ENCODE measurements around the gene IQSEC1. TPM values are rescaled to one million over a fixed set of nuclear protein-coding genes. Genes with fewer than 3 reads are reported as not detected.
A peak's percentile ranks its signal among the peaks of the same experiment; 100 is the strongest.

Gene IQSEC1
- total RNA-seq, 4 donors from 2014 or later, result 13.7 to 59.4 (median 35.5) TPM

DNA sequence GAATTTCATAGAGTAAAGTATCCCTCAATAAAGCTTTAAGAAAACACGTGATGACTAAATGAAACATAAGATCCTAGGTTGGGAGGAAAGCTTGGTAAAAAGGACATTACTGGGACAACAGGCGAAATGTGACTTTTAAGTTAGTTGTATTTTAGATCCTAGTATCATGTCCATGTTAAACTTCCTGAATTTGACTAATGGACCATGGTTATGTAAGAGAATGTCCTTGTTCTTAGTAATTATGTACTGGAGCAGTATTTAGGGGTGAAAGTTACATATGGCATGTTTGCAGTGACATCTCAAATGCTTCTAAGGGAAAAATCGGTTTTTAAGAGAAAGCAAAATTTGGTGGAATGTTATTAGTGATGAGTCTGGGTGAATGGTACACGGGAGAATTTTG, 69.6 kb downstream of the IQSEC1 start:
- H3K4me1 ChIP-seq, result peaks cover 0 to 16% (median 13%) of the 10 kb centered on the region in 4 donors
- no peaks in the 10 kb centered on the region for H3K27me3 ChIP-seq
- no peaks in the 10 kb centered on the region for H3K9me3 ChIP-seq
- TF ChIP-seq POLR2A (IDR thresholded peaks at IDR 0.05), result no peak
- TF ChIP-seq, protein P1, sequence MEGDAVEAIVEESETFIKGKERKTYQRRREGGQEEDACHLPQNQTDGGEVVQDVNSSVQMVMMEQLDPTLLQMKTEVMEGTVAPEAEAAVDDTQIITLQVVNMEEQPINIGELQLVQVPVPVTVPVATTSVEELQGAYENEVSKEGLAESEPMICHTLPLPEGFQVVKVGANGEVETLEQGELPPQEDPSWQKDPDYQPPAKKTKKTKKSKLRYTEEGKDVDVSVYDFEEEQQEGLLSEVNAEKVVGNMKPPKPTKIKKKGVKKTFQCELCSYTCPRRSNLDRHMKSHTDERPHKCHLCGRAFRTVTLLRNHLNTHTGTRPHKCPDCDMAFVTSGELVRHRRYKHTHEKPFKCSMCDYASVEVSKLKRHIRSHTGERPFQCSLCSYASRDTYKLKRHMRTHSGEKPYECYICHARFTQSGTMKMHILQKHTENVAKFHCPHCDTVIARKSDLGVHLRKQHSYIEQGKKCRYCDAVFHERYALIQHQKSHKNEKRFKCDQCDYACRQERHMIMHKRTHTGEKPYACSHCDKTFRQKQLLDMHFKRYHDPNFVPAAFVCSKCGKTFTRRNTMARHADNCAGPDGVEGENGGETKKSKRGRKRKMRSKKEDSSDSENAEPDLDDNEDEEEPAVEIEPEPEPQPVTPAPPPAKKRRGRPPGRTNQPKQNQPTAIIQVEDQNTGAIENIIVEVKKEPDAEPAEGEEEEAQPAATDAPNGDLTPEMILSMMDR (IDR thresholded peaks at IDR 0.05), result no peak
- no peak overlapping the region for H3K27ac ChIP-seq
- H3K36me3 ChIP-seq, result no peaks in the 10 kb centered on the region
- DNase-seq, result no peak
- no peak overlapping the region for H3K4me3 ChIP-seq

- H3K4me1 ChIP-seq, result peaks cover 0 to 12% (median 9%) of the 10 kb centered on the region in 4 donors
- TF ChIP-seq, protein P1 (IDR thresholded peaks at IDR 0.05), result no peak
- TF ChIP-seq POLR2A (IDR thresholded peaks at IDR 0.05), result no peak
- H3K4me3 ChIP-seq, result no peak overlapping the region
- H3K27ac ChIP-seq, result peak overlapping the region in 1 of 4 donors; percentile 51
- H3K27me3 ChIP-seq, result no peaks in the 10 kb centered on the region
- no peaks in the 10 kb centered on the region for H3K9me3 ChIP-seq
- H3K36me3 ChIP-seq, result no peaks in the 10 kb centered on the region
- peak in 1 of 3 donors; percentile 6 for DNase-seq
Measured at GRCh38 chr3:13002398-13003124, 70.7 kb downstream of the IQSEC1 start.

DNA sequence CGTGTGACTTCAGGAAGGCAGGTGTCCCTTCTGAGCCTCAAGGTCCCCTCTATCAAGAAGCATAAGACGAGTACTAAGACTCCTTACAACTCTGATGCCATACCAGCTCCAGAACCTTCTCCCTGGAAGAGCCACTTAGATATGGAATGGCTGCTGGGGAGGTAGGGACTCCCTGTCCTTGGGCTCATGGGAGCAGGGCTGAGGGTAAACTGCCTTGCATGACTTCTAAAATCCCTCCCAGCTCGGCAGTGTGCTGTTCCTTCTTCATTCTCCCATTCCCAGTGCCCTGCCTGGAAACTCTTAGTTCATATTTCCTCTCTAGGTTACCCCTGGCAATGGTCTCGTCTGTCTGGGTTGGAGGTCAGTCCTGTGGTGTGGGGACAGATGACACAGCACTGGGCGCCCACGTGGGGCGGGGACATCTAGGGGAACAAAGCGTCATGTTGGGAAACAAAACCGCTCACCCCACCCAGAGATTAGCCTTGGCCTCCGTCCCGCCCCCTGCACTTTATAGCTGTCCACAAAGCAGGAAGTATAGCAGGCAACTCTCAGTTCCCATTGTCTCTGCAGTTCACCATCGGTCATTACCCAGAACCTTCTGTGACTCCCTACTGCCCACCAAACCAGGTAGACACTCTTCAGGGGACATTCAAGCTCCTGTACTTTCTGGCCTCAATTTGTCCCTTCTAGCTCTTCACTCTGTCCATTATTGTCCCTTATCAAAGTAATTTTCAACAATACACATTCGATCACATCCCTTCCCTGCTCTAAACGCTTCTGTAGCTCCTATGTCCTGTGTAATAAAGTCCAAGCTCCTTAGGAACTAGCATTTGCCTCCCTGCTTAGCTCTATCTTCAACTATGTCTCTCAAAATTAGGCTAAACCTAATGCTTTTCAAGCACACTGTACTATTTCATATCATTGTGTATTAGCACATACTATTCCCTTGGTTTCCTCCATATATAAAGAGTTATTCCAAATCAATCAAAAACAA, 73.8 kb downstream of the IQSEC1 start:
- Histone ChIP-seq H3K4me1 (peaks cover 0 to 12% (median 7%) of the 10 kb centered on the region in 4 donors), H3K27ac (peak overlapping the region; percentile 25 to 74 (median 68)), H3K4me3 (no peak overlapping the region), H3K27me3 (no peaks in the 10 kb centered on the region), H3K9me3 (no peaks in the 10 kb centered on the region), H3K36me3 (no peaks in the 10 kb centered on the region)
- no peak for TF ChIP-seq POLR2A (IDR thresholded peaks at IDR 0.05)
- TF ChIP-seq, protein P1 (IDR thresholded peaks at IDR 0.05), result no peak
- peak; percentile 79 to 93 (median 87) for DNase-seq

DNA sequence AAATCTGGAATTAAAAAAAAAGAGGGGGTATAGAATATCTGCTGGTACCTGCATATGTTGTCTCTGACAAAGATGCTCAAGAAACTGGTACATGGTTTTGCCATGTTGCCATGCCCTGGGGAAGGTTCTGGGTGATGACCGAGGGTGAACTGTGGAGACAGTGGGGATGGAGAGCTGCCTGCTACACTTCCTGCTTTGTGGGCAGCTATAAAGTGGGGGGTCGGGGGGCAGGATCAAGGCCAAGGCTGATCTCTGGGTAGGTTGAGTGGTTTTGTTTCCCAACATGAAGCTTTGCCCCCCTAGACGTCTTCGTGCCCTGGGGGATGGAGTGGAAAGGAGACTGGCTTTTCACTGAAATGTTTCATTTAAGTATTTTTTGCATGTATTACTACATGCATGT, 74.6 kb downstream of the IQSEC1 start:
- peak in 1 of 3 donors; percentile 13 for DNase-seq
- Histone ChIP-seq H3K27me3 (no peaks in the 10 kb centered on the region), H3K9me3 (no peaks in the 10 kb centered on the region), H3K4me3 (no peak overlapping the region), H3K4me1 (peaks cover 0 to 12% (median 8%) of the 10 kb centered on the region in 4 donors), H3K27ac (peak overlapping the region; percentile 25 to 74 (median 68)), H3K36me3 (no peaks in the 10 kb centered on the region)
- TF ChIP-seq POLR2A (IDR thresholded peaks at IDR 0.05), result no peak
- TF ChIP-seq, protein P1 (IDR thresholded peaks at IDR 0.05), result no peak

- H3K36me3 ChIP-seq, result no peaks in the 10 kb centered on the region
- no peak overlapping the region for H3K27ac ChIP-seq
- H3K27me3 ChIP-seq, result no peaks in the 10 kb centered on the region
- no peak overlapping the region for H3K4me3 ChIP-seq
- no peak for DNase-seq
- H3K9me3 ChIP-seq, result no peaks in the 10 kb centered on the region
- no peak for TF ChIP-seq POLR2A (IDR thresholded peaks at IDR 0.05)
- TF ChIP-seq, protein P1 (IDR thresholded peaks at IDR 0.05), result no peak
- H3K4me1 ChIP-seq, result peaks cover 0 to 22% (median 14%) of the 10 kb centered on the region in 4 donors
Measured at GRCh38 chr3:12997387-12997786, 75.8 kb downstream of the IQSEC1 start.

Measured in Peyer's patch (tissue), 4 donors.